ENCODE results near the gene BAIAP2L1. TPM values are rescaled to one million over a fixed set of nuclear protein-coding genes. Genes with fewer than 3 reads are reported as not detected.
"Not testable (repeated sequence)": the region's sequence is repeated elsewhere in the genome, so short reads cannot be mapped to it uniquely, and the experiment has no call there.

The BAIAP2L1 gene
- total RNA-seq, 1 donor from 2014 or later, result 21.6 TPM

DNA sequence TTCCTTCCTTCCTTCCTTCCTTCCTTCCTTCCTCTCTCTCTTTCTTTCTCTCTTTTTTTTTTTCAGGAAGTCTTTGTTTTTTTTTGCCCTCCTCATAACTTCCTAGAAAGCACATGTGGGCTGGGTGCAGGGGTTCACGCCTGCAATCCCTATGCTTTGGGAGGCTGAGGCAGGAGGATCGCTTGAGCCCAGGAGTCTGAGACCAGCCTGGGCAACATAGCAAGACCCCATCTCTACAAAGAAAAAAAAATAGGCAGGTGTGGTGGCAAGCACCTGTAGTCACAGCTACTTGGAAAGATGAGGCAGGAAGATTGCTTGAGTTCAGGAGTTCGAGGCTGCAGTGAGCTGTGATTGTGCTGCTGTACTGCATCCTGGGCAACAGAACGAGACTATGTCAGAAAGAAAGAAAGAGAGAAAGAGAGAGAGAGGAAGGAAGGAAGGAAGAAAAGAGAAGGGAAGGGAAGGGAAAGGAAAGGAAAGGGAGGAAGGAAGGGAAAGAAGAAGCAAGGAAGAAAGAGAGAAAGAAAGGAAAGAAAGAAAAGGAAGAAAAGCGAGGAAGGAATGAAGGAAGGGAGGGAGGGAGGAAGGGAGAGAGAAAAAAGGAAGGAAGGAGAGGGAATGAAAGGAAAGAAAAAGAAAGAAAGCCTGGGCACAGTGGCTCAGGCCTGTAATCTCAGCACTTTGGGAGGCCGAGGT lies 13.5 kb upstream of the BAIAP2L1 start:
- FAIRE-seq, result no peak
- no peaks in the 10 kb centered on the region for H3K79me2 ChIP-seq (ENCODE audit: insufficient read depth, low read length)

DNA sequence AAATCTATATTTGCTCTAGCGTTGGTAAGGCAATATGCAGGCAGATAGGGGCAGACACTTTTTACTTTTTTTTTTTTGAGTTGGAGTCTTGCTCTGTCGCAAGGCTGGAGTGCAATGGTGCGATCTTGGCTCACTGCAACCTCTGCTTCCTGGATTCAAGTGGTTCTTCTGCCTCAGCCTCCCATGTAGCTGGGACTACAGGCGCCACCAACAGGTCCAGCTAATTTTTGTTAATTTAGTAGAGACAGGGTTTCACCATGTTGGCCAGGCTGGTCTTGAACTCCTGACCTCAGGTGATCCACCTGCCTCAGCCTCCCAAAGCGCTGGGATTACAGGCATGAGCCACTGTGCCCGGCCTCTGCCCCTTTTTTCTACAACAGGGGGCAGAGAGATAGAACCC lies 12.8 kb upstream of the BAIAP2L1 start:
- not testable (repeated sequence) for H3K27me3 ChIP-seq (ENCODE audit: insufficient read depth, low read length); H3K4me1 ChIP-seq (ENCODE audit: insufficient read depth, low read length); H3K9me3 Mint-ChIP-seq (ENCODE audit: unreplicated experiment); H3K4me3 ChIP-seq (ENCODE audit: insufficient read depth, low read depth, low read length); H3K9me3 ChIP-seq (ENCODE audit: insufficient read depth, low read depth, low read length); H3K4me1 Mint-ChIP-seq (ENCODE audit: low read depth, unreplicated experiment); H3K4me2 ChIP-seq (ENCODE audit: low read length); H2AFZ ChIP-seq (ENCODE audit: low read depth, low read length); FAIRE-seq; H4K20me1 ChIP-seq (ENCODE audit: insufficient read depth, low read length); H3K4me3 Mint-ChIP-seq (ENCODE audit: unreplicated experiment); DNase-seq (ENCODE audit: low read depth); H3K79me2 ChIP-seq (ENCODE audit: insufficient read depth, low read length); H3K9ac ChIP-seq (ENCODE audit: low read length); H3K27ac ChIP-seq (ENCODE audit: low read depth, low read length); H3K27ac Mint-ChIP-seq (ENCODE audit: unreplicated experiment); H3K27me3 Mint-ChIP-seq (ENCODE audit: low read depth, unreplicated experiment); H3K36me3 Mint-ChIP-seq (ENCODE audit: low read depth, unreplicated experiment); H3K36me3 ChIP-seq (ENCODE audit: insufficient read depth, low read length)

More for the DNA sequence above, 13.5 kb upstream of the BAIAP2L1 start:
- Mint-ChIP-seq H3K4me1 (ENCODE audit: low read depth, unreplicated experiment) (peaks cover 9% of the 10 kb centered on the region), H3K9me3 (ENCODE audit: unreplicated experiment) (no peaks in the 10 kb centered on the region), H3K36me3 (ENCODE audit: low read depth, unreplicated experiment) (no peaks in the 10 kb centered on the region), H3K27ac (ENCODE audit: unreplicated experiment) (no peak overlapping the region), H3K4me3 (ENCODE audit: unreplicated experiment) (no peak overlapping the region), H3K27me3 (ENCODE audit: low read depth, unreplicated experiment) (peaks cover 3% of the 10 kb centered on the region)
- Histone ChIP-seq H2AFZ (ENCODE audit: low read depth, low read length) (no peak overlapping the region), H3K4me2 (ENCODE audit: low read length) (no peak overlapping the region), H3K27me3 (ENCODE audit: insufficient read depth, low read length) (no peaks in the 10 kb centered on the region), H3K4me3 (ENCODE audit: insufficient read depth, low read depth, low read length) (no peak overlapping the region), H4K20me1 (ENCODE audit: insufficient read depth, low read length) (no peaks in the 10 kb centered on the region), H3K9ac (ENCODE audit: low read length) (no peak overlapping the region), H3K27ac (ENCODE audit: low read depth, low read length) (no peak overlapping the region), H3K9me3 (ENCODE audit: insufficient read depth, low read depth, low read length) (no peaks in the 10 kb centered on the region), H3K36me3 (ENCODE audit: insufficient read depth, low read length) (no peaks in the 10 kb centered on the region), H3K4me1 (ENCODE audit: insufficient read depth, low read length) (peaks cover 17% of the 10 kb centered on the region)
- TF ChIP-seq, protein P1, sequence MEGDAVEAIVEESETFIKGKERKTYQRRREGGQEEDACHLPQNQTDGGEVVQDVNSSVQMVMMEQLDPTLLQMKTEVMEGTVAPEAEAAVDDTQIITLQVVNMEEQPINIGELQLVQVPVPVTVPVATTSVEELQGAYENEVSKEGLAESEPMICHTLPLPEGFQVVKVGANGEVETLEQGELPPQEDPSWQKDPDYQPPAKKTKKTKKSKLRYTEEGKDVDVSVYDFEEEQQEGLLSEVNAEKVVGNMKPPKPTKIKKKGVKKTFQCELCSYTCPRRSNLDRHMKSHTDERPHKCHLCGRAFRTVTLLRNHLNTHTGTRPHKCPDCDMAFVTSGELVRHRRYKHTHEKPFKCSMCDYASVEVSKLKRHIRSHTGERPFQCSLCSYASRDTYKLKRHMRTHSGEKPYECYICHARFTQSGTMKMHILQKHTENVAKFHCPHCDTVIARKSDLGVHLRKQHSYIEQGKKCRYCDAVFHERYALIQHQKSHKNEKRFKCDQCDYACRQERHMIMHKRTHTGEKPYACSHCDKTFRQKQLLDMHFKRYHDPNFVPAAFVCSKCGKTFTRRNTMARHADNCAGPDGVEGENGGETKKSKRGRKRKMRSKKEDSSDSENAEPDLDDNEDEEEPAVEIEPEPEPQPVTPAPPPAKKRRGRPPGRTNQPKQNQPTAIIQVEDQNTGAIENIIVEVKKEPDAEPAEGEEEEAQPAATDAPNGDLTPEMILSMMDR (IDR thresholded peaks at IDR 0.05; ENCODE audit: insufficient read depth, low read depth, low read length), result no peak
- no peak for TF ChIP-seq EZH2 (IDR thresholded peaks at IDR 0.05; ENCODE audit: insufficient read depth, low read length)
- no peak for DNase-seq (ENCODE audit: low read depth)

DNA sequence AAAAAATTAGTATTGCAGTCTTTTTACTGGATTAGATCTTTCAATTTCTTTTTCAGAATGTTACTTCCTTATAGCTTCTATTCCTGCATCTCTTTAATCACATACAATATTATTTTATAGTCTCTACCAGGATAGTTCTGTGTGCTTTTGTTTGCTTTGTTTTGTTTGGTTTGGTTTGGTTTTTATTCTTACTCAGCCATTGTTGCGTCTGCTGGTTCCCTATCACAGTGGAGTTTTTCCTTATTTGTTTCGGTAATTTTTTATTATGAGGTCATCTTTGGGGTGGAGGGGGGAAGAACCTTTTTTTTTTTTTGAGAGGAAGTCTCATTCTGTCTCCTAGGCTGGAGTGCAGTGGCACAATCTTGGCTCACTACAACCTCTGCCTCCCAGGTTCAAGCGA lies 9.0 kb upstream of the BAIAP2L1 start:
- TF ChIP-seq, protein P1 (IDR thresholded peaks at IDR 0.05; ENCODE audit: insufficient read depth, low read depth, low read length), result no peak
- TF ChIP-seq EZH2 (IDR thresholded peaks at IDR 0.05; ENCODE audit: insufficient read depth, low read length), result no peak
- Histone ChIP-seq H3K27me3 (ENCODE audit: insufficient read depth, low read length) (no peaks in the 10 kb centered on the region), H3K4me1 (ENCODE audit: insufficient read depth, low read length) (no peaks in the 10 kb centered on the region), H3K79me2 (ENCODE audit: insufficient read depth, low read length) (no peaks in the 10 kb centered on the region), H3K9me3 (ENCODE audit: insufficient read depth, low read depth, low read length) (no peaks in the 10 kb centered on the region), H4K20me1 (ENCODE audit: insufficient read depth, low read length) (no peaks in the 10 kb centered on the region), H3K9ac (ENCODE audit: low read length) (no peak overlapping the region), H2AFZ (ENCODE audit: low read depth, low read length) (no peak overlapping the region), H3K4me3 (ENCODE audit: insufficient read depth, low read depth, low read length) (no peak overlapping the region), H3K27ac (ENCODE audit: low read depth, low read length) (no peak overlapping the region), H3K4me2 (ENCODE audit: low read length) (no peak overlapping the region), H3K36me3 (ENCODE audit: insufficient read depth, low read length) (no peaks in the 10 kb centered on the region)
- Mint-ChIP-seq H3K4me1 (ENCODE audit: low read depth, unreplicated experiment) (no peaks in the 10 kb centered on the region), H3K9me3 (ENCODE audit: unreplicated experiment) (no peaks in the 10 kb centered on the region), H3K36me3 (ENCODE audit: low read depth, unreplicated experiment) (no peaks in the 10 kb centered on the region), H3K27ac (ENCODE audit: unreplicated experiment) (no peak overlapping the region), H3K27me3 (ENCODE audit: low read depth, unreplicated experiment) (peaks cover 5% of the 10 kb centered on the region), H3K4me3 (ENCODE audit: unreplicated experiment) (no peak overlapping the region)
- no peak for FAIRE-seq
- no peak for DNase-seq (ENCODE audit: low read depth)

DNA sequence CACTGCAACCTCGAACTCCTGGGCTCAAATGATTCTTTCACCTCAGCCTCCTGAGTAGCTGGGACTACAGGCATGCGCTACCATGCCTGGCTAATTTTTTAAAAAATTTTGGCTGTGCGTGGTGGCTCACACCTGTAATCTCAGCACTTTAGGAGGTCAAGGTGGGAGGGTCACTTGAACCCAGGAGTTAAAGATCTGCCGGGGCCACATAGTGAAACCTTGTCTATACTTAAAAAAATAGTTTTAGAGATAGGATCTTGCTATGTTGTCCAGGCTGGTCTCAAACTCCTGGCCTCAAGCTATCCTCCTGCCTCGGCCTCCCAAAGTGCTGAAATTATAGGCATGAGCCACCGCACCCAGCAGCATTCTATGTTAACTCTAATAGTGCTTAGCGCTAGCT lies 7.3 kb upstream of the BAIAP2L1 start:
- not testable (repeated sequence) for H3K9me3 Mint-ChIP-seq (ENCODE audit: unreplicated experiment); H3K4me3 Mint-ChIP-seq (ENCODE audit: unreplicated experiment); H3K79me2 ChIP-seq (ENCODE audit: insufficient read depth, low read length); H4K20me1 ChIP-seq (ENCODE audit: insufficient read depth, low read length); H3K4me3 ChIP-seq (ENCODE audit: insufficient read depth, low read depth, low read length); H2AFZ ChIP-seq (ENCODE audit: low read depth, low read length); H3K9ac ChIP-seq (ENCODE audit: low read length); H3K27me3 Mint-ChIP-seq (ENCODE audit: low read depth, unreplicated experiment); H3K36me3 Mint-ChIP-seq (ENCODE audit: low read depth, unreplicated experiment); H3K27ac ChIP-seq (ENCODE audit: low read depth, low read length); FAIRE-seq; H3K4me2 ChIP-seq (ENCODE audit: low read length); H3K36me3 ChIP-seq (ENCODE audit: insufficient read depth, low read length); H3K27me3 ChIP-seq (ENCODE audit: insufficient read depth, low read length); H3K9me3 ChIP-seq (ENCODE audit: insufficient read depth, low read depth, low read length); H3K27ac Mint-ChIP-seq (ENCODE audit: unreplicated experiment); DNase-seq (ENCODE audit: low read depth); H3K4me1 Mint-ChIP-seq (ENCODE audit: low read depth, unreplicated experiment); H3K4me1 ChIP-seq (ENCODE audit: insufficient read depth, low read length)
